Urinary bladder (tissue), 4 donors: ENCODE results near the gene CDT1. TPM values are rescaled to one million over a fixed set of nuclear protein-coding genes. Genes with fewer than 3 reads are reported as not detected.
"Not testable (repeated sequence)": the region's sequence is repeated elsewhere in the genome, so short reads cannot be mapped to it uniquely, and the experiment has no call there.

Experiments
- DNase-seq: peaks from one replicate; pipeline ENCODE4 v3.0.0-alpha.2; 2015; ENCODE audit errors: extremely low spot score
- H3K27ac ChIP-seq: one replicate; pipeline ENCODE4 v1.5.1; 2013; ENCODE audit warnings: low read depth, mild to moderate bottlenecking, moderate library complexity
- H3K36me3 ChIP-seq: one replicate; pipeline ENCODE4 v1.6.1; 2013; ENCODE audit warnings: mild to moderate bottlenecking, moderate library complexity; ENCODE audit not compliant: insufficient read depth
- H3K4me1 ChIP-seq: one replicate; pipeline ENCODE4 v1.6.1; 2013; ENCODE audit warnings: mild to moderate bottlenecking, moderate library complexity; ENCODE audit not compliant: insufficient read depth
- H3K4me3 ChIP-seq: one replicate; pipeline ENCODE4 v1.5.1; 2013; ENCODE audit warnings: low read depth, low read length
- WGBS: extraction: QIAGEN DNeasy Blood & Tissue Kit; methylation state at CpG from one replicate; pipeline ENCODE4 v1.1.7; 2013; 5-methylcytosine and 5-hydroxymethylcytosine counted together
- polyA plus RNA-seq: library from polyadenylated mRNA; stranded (reverse); fragments of 200-250 nt; gene quantifications from one replicate; pipeline ENCODE4 v1.2.3, GENCODE V29; 2013
- total RNA-seq: library from RNA; depleted of rRNA; stranded (reverse); fragments of >200 nt; gene quantifications from one replicate; pipeline ENCODE4 v1.2.3, GENCODE V29; 2014
- donor health status: healthy with polysubstance abuse.
- donor health status: healthy.

Gene CDT1
- total and polyA plus RNA-seq, 2 donors, result 1.5 to 4.0 TPM

DNA sequence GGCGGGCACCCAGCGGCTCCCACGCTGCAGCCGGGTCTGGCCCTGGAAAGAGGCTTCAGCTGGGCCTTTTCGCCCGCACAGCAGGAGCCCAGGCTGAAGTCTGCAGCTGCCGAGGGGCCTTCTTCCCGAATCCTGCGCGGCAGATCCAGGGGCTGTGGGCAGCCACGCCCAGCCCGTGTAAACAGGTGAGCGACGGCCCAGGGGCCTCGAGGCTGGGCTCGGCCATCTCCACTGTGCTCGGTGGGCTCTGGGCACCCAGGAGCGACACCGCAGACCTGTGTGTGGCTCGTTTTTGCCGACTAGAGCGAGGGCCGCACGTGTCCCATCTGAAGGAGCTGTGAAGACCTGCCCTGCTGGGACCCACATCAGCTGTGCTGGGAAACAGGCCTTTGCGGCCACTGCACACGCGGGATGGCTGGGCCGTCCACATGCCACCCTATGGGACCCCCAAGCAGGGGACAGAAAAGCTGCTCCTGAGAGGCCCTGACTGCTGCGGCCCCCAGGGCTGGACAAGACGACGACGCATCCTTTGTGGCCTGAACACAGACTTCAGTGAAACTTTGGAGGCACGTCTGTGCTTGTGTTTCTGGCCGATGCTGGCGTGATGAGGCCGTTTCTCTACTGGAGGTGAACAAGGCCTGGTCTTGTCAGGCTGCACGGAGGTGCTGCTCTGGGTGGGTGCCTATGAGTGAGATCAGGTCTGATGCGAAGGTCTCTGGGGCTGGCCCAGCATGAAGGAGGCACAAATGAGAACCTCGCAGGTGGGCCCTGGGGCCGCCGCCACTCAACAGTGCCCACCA is 13.3 kb downstream of the CDT1 start:
- Histone ChIP-seq H3K4me1 (no peaks in the 10 kb centered on the region), H3K27ac (no peak overlapping the region), H3K36me3 (no peaks in the 10 kb centered on the region), H3K4me3 (no peak overlapping the region)
- DNase-seq, result no peak
- WGBS, result 83% methylated on average over 41 of the region's 41 CpGs

DNA sequence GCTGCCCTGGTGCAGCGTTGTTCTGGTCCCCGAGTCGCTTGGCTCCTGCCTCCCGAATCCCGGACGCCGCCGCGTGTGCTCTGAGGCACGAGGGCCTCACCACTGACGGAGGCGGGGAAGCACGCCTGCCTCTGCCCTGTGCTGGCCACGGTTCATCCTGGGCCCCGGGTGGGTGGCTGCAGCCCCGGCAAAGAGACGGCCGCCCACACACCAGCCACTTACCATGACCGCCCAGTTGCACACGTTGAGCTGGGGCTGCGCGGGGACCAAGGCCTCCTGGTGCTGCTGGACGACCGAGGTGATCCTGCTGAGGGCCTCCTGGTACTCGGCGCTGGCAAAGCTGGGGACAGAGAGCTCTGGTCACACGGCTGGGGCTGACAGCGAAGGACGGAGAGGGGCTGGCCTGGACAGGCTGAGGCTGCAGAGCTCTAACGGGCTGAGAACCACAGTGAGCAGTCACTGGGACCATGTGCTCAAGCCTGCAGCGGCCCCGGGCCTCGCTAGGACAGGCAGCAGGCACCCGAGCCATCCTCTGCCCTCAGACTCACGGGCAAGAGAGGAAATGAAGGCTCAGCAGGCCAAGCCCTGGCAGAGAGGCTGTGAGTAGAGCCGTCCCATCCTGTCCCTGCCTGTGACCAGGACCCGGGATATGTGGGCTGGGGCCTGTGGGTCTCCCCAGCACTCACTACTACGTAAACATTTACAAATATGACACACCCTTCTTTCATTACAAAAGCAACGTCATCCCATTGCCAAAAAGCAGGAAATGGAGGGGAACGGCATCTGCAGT is 14.4 kb downstream of the CDT1 start:
- no peaks in the 10 kb centered on the region for H3K36me3 ChIP-seq
- no peak overlapping the region for H3K4me3 ChIP-seq
- no peaks in the 10 kb centered on the region for H3K4me1 ChIP-seq
- H3K27ac ChIP-seq, result no peak overlapping the region
- no peak for DNase-seq
- 78% methylated on average over 40 of the region's 40 CpGs for WGBS

GRCh38 chr16:88818575-88818874 is 14.9 kb downstream of the CDT1 start:
- 64% methylated on average over 18 of the region's 18 CpGs for WGBS
- H3K4me1 ChIP-seq, result no peaks in the 10 kb centered on the region
- DNase-seq, result no peak
- no peaks in the 10 kb centered on the region for H3K36me3 ChIP-seq
- H3K4me3 ChIP-seq, result no peak overlapping the region
- H3K27ac ChIP-seq, result no peak overlapping the region

DNA sequence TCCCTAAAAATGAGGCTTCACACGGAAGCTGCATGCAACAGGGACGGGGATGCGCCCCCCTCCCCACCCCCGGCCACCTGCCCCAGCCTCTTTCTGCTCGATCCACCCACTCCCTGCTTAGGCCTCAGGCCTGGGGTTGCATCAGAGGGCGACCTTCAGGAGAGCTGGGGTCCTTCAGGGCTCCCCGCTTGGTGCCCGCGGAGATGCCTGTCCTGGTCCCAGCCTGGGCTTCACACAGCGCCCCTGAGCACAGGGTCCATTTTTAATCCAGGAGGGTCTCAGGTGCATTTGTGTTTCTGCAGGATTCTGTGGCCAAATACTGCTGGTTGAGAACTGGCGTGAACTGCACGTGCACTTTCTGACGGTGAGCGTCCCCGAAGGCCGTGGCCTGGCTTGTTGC is 15.5 kb downstream of the CDT1 start:
- H3K27ac ChIP-seq, result no peak overlapping the region
- H3K36me3 ChIP-seq, result no peaks in the 10 kb centered on the region
- H3K4me3 ChIP-seq, result no peak overlapping the region
- WGBS, result 81% methylated on average over 16 of the region's 16 CpGs
- DNase-seq, result no peak
- H3K4me1 ChIP-seq, result no peaks in the 10 kb centered on the region

GRCh38 chr16:88820385-88821025 is 16.9 kb downstream of the CDT1 start:
- Histone ChIP-seq H3K36me3 (no peaks in the 10 kb centered on the region), H3K4me3 (no peak overlapping the region), H3K27ac (no peak overlapping the region), H3K4me1 (no peaks in the 10 kb centered on the region)
- no peak for DNase-seq
- 78% methylated on average over 20 of the region's 20 CpGs for WGBS

GRCh38 chr16:88821168-88821850 is 17.7 kb downstream of the CDT1 start:
- H3K36me3 ChIP-seq, result no peaks in the 10 kb centered on the region
- no peak overlapping the region for H3K27ac ChIP-seq
- DNase-seq, result no peak
- 82% methylated on average over 22 of the region's 22 CpGs for WGBS
- H3K4me1 ChIP-seq, result no peaks in the 10 kb centered on the region
- no peak overlapping the region for H3K4me3 ChIP-seq

GRCh38 chr16:88822281-88823040 is 18.9 kb downstream of the CDT1 start:
- H3K4me3 ChIP-seq, result no peak overlapping the region
- 94% methylated on average over 24 of the region's 24 CpGs for WGBS
- no peak for DNase-seq
- H3K36me3 ChIP-seq, result no peaks in the 10 kb centered on the region
- H3K27ac ChIP-seq, result no peak overlapping the region
- H3K4me1 ChIP-seq, result no peaks in the 10 kb centered on the region

GRCh38 chr16:88823646-88824045 is 20.1 kb downstream of the CDT1 start:
- not testable (repeated sequence) for H3K36me3 ChIP-seq, H3K4me1 ChIP-seq, H3K27ac ChIP-seq, DNase-seq, H3K4me3 ChIP-seq
- 98% methylated on average over 28 of the region's 31 CpGs for WGBS

DNA sequence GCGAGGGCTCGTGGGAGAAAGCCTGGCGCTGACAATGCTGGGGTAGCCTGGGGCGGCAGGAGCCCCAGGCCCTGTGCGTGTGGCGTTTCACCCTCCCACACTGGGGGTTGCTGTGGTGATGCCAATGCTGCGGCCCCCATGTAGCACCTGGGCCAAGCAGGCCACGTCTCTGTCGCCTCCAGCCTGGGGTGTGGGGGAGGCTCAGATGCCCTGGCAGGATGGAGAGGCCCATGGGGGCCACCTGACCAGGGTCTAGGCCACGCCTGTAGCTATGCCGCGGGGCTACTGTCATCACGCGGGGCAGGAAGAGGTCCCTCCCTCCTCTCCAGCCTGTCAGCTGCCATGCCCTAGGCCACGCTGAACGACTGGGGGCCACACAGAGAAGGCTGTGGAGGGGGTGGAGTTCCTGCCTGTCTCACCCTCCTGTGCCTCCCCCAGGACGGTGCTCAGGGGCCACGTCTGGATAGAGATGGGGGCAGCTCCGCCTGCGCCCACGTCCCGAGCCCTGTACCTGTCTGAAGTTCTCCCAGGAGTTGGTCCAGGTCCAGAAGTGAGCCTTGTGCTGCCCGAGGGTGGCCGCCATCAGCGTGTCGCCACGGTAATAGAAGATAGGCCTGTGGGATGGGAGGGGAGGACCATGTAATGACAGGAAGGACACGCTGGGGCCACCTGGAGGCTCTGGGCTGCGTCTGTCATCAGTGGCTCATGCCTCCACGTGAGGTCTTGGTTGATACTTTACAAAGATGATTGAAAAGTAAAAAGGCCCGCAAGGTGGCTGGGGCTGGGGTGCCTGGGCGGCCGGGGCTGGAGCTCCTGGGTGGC is 20.9 kb downstream of the CDT1 start:
- H3K27ac ChIP-seq, result no peak overlapping the region
- no peaks in the 10 kb centered on the region for H3K4me1 ChIP-seq
- H3K36me3 ChIP-seq, result peaks cover 4% of the 10 kb centered on the region
- no peak for DNase-seq
- WGBS, result 86% methylated on average over 33 of the region's 33 CpGs
- H3K4me3 ChIP-seq, result no peak overlapping the region

- no peak for DNase-seq
- Histone ChIP-seq H3K27ac (no peak overlapping the region), H3K4me1 (no peaks in the 10 kb centered on the region), H3K4me3 (no peak overlapping the region), H3K36me3 (peaks cover 4% of the 10 kb centered on the region)
- WGBS, result 87% methylated on average over 12 of the region's 12 CpGs
Observed at GRCh38 chr16:88825146-88825545, 21.6 kb downstream of the CDT1 start.

- Histone ChIP-seq H3K4me1 (no peaks in the 10 kb centered on the region), H3K36me3 (peaks cover 4% of the 10 kb centered on the region), H3K27ac (no peak overlapping the region), H3K4me3 (no peak overlapping the region)
- 92% methylated on average over 26 of the region's 26 CpGs for WGBS
- DNase-seq, result no peak
Observed at GRCh38 chr16:88826070-88826840, 22.7 kb downstream of the CDT1 start.

DNA sequence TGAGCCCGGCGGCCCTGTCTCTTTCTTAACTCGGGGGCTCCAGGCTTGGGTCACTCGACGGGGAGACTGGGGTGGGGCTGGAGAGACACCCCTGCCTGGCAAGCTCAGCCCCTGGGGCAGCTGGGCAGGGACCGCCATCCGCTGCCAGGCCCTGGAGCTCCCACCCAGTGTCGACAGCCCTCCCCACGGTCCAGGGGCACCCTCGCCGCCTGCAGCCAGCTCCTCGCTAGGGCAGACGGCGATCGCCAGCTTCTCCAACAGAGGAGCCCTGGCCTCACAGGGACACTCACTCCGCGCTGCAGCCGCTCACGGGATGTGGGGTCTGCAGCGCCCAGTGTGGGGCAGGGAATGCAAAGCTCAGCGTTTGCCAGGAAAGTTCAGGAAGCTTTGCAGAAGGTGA is 24.1 kb downstream of the CDT1 start:
- WGBS, result 93% methylated on average over 21 of the region's 21 CpGs
- Histone ChIP-seq H3K4me3 (no peak overlapping the region), H3K27ac (no peak overlapping the region), H3K4me1 (no peaks in the 10 kb centered on the region), H3K36me3 (peaks cover 4% of the 10 kb centered on the region)
- DNase-seq, result no peak
